K562 (cell line): ENCODE data around the gene SLX9. TPM values are rescaled to one million over a fixed set of nuclear protein-coding genes. Genes with fewer than 3 reads are reported as not detected.
A peak's percentile ranks its signal among the peaks of the same experiment; 100 is the strongest.

ENCODE experiments used
- ARID3A ChIP-seq: IDR thresholded peaks from 2 replicates; pipeline ENCODE4 v1.6.1; 2012; ENCODE audit warnings: low read depth, low read length, improper control_type of control experiment, borderline replicate concordance
- BHLHE40 ChIP-seq: IDR thresholded peaks from 2 replicates; pipeline ENCODE4 v1.6.1; 2011; ENCODE audit warnings: low read length, improper control_type of control experiment
- COPS2 ChIP-seq: fragments of 450-650 bp; conservative IDR thresholded peaks from 2 replicates; pipeline ENCODE4 v1.6.1; 2016; ENCODE audit warnings: mild to moderate bottlenecking, moderate library complexity
- DPF2 ChIP-seq: fragments of 450-650 bp; IDR thresholded peaks from 2 replicates; pipeline ENCODE4 v1.6.1; 2016
- HNRNPK ChIP-seq: fragments of 200-400 bp; formaldehyde crosslinking; IDR thresholded peaks from one replicate; pipeline ENCODE4 v1.6.1; 2018; ENCODE audit warnings: mild to moderate bottlenecking, low read depth, low read length; ENCODE audit not compliant: poor library complexity, severe bottlenecking
- JUND ChIP-seq, 2 experiments: IDR thresholded peaks; 2 replicates in 1 of 2; 3 replicates in 1 of 2; pipeline ENCODE4 v1.6.1; 2011; ENCODE audit warnings: borderline replicate concordance in 2 of 2, low read depth in 2 of 2, low read length in 2 of 2, improper control_type of control experiment in 1 of 2, missing biosample characterization in 1 of 2, missing genetic modification characterization in 1 of 2, missing genetic modification reagents in 1 of 2
- MIER1 ChIP-seq: fragments of 450-650 bp; IDR thresholded peaks from 2 replicates; pipeline ENCODE4 v1.6.1; 2016; ENCODE audit warnings: antibody characterized with exemption, mild to moderate bottlenecking, low read depth
- NELFE ChIP-seq: IDR thresholded peaks from 2 replicates; pipeline ENCODE4 v1.6.1; 2011; ENCODE audit warnings: mild to moderate bottlenecking; ENCODE audit not compliant: insufficient read depth, insufficient read length
- NR2F6 ChIP-seq: fragments of 450-650 bp; formaldehyde crosslinking; IDR thresholded peaks from 2 replicates; pipeline ENCODE4 v1.4.0; 2020; ENCODE audit warnings: mild to moderate bottlenecking
- STAT5B ChIP-seq: fragments of 250-450 bp; sonication (Bioruptor Pico); IDR thresholded peaks from 2 replicates; pipeline ENCODE4 v1.8.0; 2021; ENCODE audit warnings: mild to moderate bottlenecking, inconsistent platforms
- TBP ChIP-seq: optimal IDR thresholded peaks from 2 replicates; pipeline ENCODE3; 2011; ENCODE audit warnings: low read depth, low read length, improper control_type of control experiment
- TEAD2 ChIP-seq: fragments of 450-650 bp; IDR thresholded peaks from 2 replicates; pipeline ENCODE4 v1.6.1; 2016; ENCODE audit warnings: missing genetic modification characterization, control low read depth, missing compliant biosample characterization
- THRAP3 ChIP-seq: fragments of 450-650 bp; IDR thresholded peaks from 2 replicates; pipeline ENCODE4 v1.6.1; 2016; ENCODE audit warnings: mild to moderate bottlenecking, inconsistent platforms, borderline replicate concordance
- TRIM28 ChIP-seq: fragments of 450-650 bp; IDR thresholded peaks from 2 replicates; pipeline ENCODE4 v1.6.1; 2017
- VEZF1 ChIP-seq: fragments of 200-800 bp; sonication (Bioruptor generic); IDR thresholded peaks from 2 replicates; pipeline ENCODE4 v1.6.1; 2017; ENCODE audit warnings: missing genetic modification characterization, missing compliant biosample characterization
- ZNF134 ChIP-seq: fragments of 250-450 bp; sonication (Bioruptor Pico); conservative IDR thresholded peaks from 2 replicates; pipeline ENCODE4 v1.4.0; 2020
- ZNF316 ChIP-seq: fragments of 450-650 bp; IDR thresholded peaks from 2 replicates; pipeline ENCODE4 v1.6.1; 2016
- ZNF586 ChIP-seq: fragments of 450-650 bp; formaldehyde crosslinking; conservative IDR thresholded peaks from 2 replicates; pipeline ENCODE4 v1.4.0; 2020; ENCODE audit warnings: mild to moderate bottlenecking, moderate library complexity
- ZNF609 ChIP-seq: sonication (generic); formaldehyde crosslinking; IDR thresholded peaks from 2 replicates; pipeline ENCODE4 v1.8.1; 2023; ENCODE audit warnings: missing genetic modification reagents, mild to moderate bottlenecking, borderline replicate concordance
- ZNF717 ChIP-seq: fragments of 250-450 bp; sonication (Bioruptor Pico); IDR thresholded peaks from 2 replicates; pipeline ENCODE4 v1.5.0; 2021
- ZSCAN32 ChIP-seq: fragments of 450-650 bp; formaldehyde crosslinking; IDR thresholded peaks from 2 replicates; pipeline ENCODE4 v1.4.0; 2020; ENCODE audit warnings: mild to moderate bottlenecking, moderate library complexity
- polyA plus RNA-seq, 8 experiments: library from polyadenylated mRNA; depleted of rRNA in 4 of 8; stranded (reverse) in 5 of 8; unstranded in 3 of 8; fragments of >200 nt; fragmentation: Nextera tagmentation in 2 of 8; fragmentation: Illumina TruSeq in 1 of 8; extraction: Ambion mirVana in 2 of 8; extraction: Trizol in 1 of 8; gene quantifications; 2 replicates each; pipeline versions ENCODE4 v1.2.1 to v1.2.3, GENCODE V29; 2011 to 2014; ENCODE audit warnings: inconsistent platforms in 1 of 8, missing spikeins in 1 of 8
- total RNA-seq, 7 experiments: library from RNA; depleted of rRNA in 6 of 7; stranded (reverse); fragments of >200 nt in 6 of 7; fragmentation: Illumina TruSeq in 2 of 7; extraction: Trizol in 2 of 7; gene quantifications; 2 replicates each; pipeline versions ENCODE4 v1.2.1 to v1.2.3, GENCODE V29; 2011 to 2021; ENCODE audit warnings: low replicate concordance in 1 of 7

Gene SLX9
- total and polyA plus RNA-seq, 9 of the 15 experiments (the other 6 are each of a cell fraction or from before 2014, with no cell fraction given) = 1.2 to 75.5 (median 16.5) TPM

GRCh38 chr21:44939532-44940115 is at the start of gene SLX9 (continued):
- peak; percentile 36; the same call in 1 of the 2 replicates for TF ChIP-seq ARID3A
- peak; percentile 90 for TF ChIP-seq TBP
- peak; percentile 82 for TF ChIP-seq JUND (IDR thresholded peaks at IDR 0.05; ENCODE audit: borderline replicate concordance, low read depth, low read length)
- no peak; the same call in 2 of the 3 replicates for TF ChIP-seq JUND (tag; IDR thresholded peaks at IDR 0.05; ENCODE audit: borderline replicate concordance, low read depth, low read length)
- 0 out of 2 replicates have a peak, but pooled peaks have one; percentile 23 for TF ChIP-seq MIER1
- TF ChIP-seq STAT5B (CRISPR knock-in tag) = no peak
- TF ChIP-seq ZNF717 (CRISPR knock-in tag) = no peak
- peak; percentile 33; the same call in 1 of the 2 replicates for TF ChIP-seq ZNF134 (CRISPR knock-in tag)
- no peak for TF ChIP-seq DPF2
- peak; percentile 52 for TF ChIP-seq HNRNPK
- TF ChIP-seq ZSCAN32 (CRISPR knock-in tag) = no peak
- TF ChIP-seq ZNF586 (CRISPR knock-in tag) = no peak
- no peak for TF ChIP-seq COPS2
- TF ChIP-seq TEAD2 (tag) = no peak
- no peak for TF ChIP-seq ZNF316
- peak; percentile 90 for TF ChIP-seq BHLHE40
- TF ChIP-seq NELFE = no peak
- TF ChIP-seq NR2F6 = peak; percentile 88
- no peak for TF ChIP-seq ZNF609 (CRISPR knock-in tag)
- TF ChIP-seq TRIM28 = peak; percentile 57; the same call in 1 of the 2 replicates
- TF ChIP-seq VEZF1 (CRISPR knock-in tag) = peak; percentile 81
- no peak for TF ChIP-seq THRAP3
